NCI-H460 (cell line): Measurements from ENCODE around the gene PACSIN2. TPM values are rescaled to one million over a fixed set of nuclear protein-coding genes. Genes with fewer than 3 reads are reported as not detected.
"Not testable (repeated sequence)": the region's sequence is repeated elsewhere in the genome, so short reads cannot be mapped to it uniquely, and the experiment has no call there.

Source experiments
- DNase-seq: peaks from one replicate; pipeline ENCODE4 v3.0.0-alpha.2; 2016; ENCODE audit warnings: low read depth; ENCODE audit errors: extremely low read depth
- total RNA-seq: library from RNA; depleted of rRNA; stranded (reverse); fragments of >200 nt; shearing (Covaris generic); gene quantifications from 2 replicates; pipeline ENCODE4 v1.2.3, GENCODE V29; 2014

PACSIN2 gene
- total RNA-seq, 1 experiment from 2014 or later, result 29.9 TPM

- not testable (repeated sequence) for DNase-seq
These were observed 43.5 kb downstream of the PACSIN2 start for GRCh38 chr22:42971473-42971860.

GRCh38 chr22:42970029-42970428 lies 44.9 kb downstream of the PACSIN2 start:
- DNase-seq, result no peak

GRCh38 chr22:42969348-42969975 lies 45.5 kb downstream of the PACSIN2 start:
- no peak for DNase-seq

- no peak for DNase-seq
These were observed 47.0 kb downstream of the PACSIN2 start for GRCh38 chr22:42967933-42968332.

- DNase-seq, result no peak
These were observed 47.9 kb downstream of the PACSIN2 start for GRCh38 chr22:42967005-42967404.

GRCh38 chr22:42966497-42966896 lies 48.5 kb downstream of the PACSIN2 start:
- no peak for DNase-seq

- no peak for DNase-seq
These were observed 49.8 kb downstream of the PACSIN2 start for GRCh38 chr22:42964994-42965699.

GRCh38 chr22:42963231-42963595 lies 51.7 kb downstream of the PACSIN2 start:
- no peak for DNase-seq

- DNase-seq, result no peak
These were observed 52.4 kb downstream of the PACSIN2 start for GRCh38 chr22:42962295-42963230.

GRCh38 chr22:42961810-42962209 lies 53.1 kb downstream of the PACSIN2 start:
- DNase-seq, result no peak

- not testable (repeated sequence) for DNase-seq
These were observed 53.6 kb downstream of the PACSIN2 start for GRCh38 chr22:42961400-42961690.

GRCh38 chr22:42960531-42961399 lies 54.2 kb downstream of the PACSIN2 start:
- no peak for DNase-seq

- peak; percentile 75 for DNase-seq
These were observed 55.1 kb downstream of the PACSIN2 start for GRCh38 chr22:42959576-42960509.

GRCh38 chr22:42958937-42959336 lies 56.0 kb downstream of the PACSIN2 start:
- DNase-seq, result no peak

GRCh38 chr22:42957958-42958357 lies 57.0 kb downstream of the PACSIN2 start:
- no peak for DNase-seq

- no peak for DNase-seq
These were observed 57.4 kb downstream of the PACSIN2 start for GRCh38 chr22:42957544-42957943.

GRCh38 chr22:42955848-42956247 lies 59.1 kb downstream of the PACSIN2 start:
- no peak for DNase-seq

GRCh38 chr22:42955087-42955635 lies 59.8 kb downstream of the PACSIN2 start:
- no peak for DNase-seq

- DNase-seq, result not testable (repeated sequence)
These were observed 61.2 kb downstream of the PACSIN2 start for GRCh38 chr22:42953751-42954150.
